HG03159 (cell line): ENCODE results near the gene MUC5B.
"Not testable (repeated sequence)": the region's sequence is repeated elsewhere in the genome, so short reads cannot be mapped to it uniquely, and the experiment has no call there.

Experiments
- ATAC-seq: cut with Tn5 transposase; IDR thresholded peaks from one replicate; pipeline ENCODE4 v1.9.1; 2021; ENCODE audit warnings: mild to moderate bottlenecking, moderate library complexity; ENCODE audit not compliant: unreplicated experiment

Gene MUC5B

DNA sequence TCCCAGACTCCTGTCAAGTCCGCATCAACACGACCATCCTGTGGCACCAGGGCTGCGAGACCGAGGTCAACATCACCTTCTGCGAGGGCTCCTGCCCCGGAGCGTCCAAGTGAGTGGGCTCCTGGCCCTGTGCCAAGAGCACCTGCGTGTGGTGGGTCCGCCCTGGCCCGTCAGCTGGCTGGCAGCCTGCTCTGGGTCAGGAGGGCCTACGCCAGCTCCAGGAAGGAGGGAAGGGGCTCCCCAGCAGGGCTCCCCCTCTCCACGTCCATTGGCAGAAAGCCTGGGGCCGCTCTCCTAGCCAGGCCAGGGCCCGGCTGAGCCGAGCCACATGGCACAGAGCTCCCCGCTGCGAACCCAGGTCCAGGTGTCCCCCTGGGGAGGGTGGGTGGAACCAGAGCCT lies 37.8 kb downstream of the MUC5B start:
- ATAC-seq: no peak

DNA sequence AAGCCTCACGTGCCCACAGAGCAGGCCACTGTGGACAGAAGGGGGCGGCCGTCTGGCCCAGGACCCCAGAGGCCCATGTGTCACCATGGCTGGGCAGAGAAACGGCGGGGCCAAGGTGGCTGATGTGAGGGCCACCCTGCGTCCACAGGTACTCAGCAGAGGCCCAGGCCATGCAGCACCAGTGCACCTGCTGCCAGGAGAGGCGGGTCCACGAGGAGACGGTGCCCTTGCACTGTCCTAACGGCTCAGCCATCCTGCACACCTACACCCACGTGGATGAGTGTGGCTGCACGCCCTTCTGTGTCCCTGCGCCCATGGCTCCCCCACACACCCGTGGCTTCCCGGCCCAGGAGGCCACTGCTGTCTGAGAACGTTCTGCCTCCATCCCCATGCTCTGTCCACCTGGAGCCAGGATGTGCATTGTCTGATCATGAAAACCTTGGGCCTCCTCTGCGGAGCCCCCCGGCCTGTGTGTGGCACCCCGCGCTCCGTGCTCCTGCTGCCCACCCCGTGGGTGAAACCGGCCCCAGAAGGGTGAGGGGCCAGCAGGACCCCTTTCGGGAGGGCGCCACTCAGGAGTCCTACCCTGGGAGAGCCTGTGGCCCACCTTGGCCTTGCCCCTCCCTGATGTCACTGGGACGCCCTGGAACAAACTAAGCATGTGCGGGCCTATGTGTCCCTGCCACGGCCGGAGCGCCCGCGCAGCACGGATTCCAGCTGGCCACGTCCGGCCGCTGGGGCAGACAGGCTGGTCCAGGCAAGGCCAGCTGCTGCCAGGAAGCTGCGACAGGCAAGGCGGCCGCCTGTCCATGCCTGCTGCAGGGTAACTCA lies 38.6 kb downstream of the MUC5B start:
- ATAC-seq: no peak

DNA sequence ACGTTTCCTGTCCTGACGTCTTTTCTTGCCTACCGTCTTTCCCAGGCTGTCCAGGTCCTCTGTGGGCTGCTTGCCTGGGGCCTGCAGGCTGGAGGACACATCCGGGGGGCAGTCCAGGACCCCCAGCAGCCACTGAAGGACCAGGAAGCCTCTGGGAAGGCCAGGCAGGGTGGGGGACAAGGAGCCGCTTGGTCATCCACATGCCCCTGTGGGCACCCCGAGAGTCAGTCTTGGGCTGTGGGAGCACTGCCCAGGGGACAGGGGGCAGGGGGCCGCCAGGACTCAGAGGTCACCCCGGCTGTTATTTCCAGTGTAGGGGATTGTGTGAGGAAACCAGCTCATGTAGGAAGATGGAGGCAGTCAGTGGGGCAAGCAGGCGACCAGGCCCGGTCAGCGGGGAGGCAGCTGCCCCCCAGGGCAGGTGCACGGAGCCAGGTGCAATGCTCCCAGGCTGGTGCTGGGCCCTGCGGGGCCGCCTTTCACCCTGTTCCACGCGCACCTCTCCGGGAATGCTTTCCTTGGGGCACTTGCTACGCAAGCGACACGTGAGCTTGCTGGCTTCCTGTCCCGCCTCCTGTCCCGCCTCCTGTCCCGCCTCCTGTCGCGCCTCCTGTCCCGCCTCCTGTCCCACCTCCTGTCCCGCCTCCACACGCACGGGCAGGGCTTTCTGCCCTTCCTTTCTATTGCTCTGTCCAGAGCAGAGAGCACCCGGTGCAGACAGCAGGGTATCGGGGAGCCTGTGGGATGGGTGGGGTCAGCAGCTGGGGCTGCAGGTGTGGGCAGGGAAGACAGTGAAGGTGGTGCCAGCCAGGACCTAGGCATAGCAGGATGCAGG lies 39.5 kb downstream of the MUC5B start:
- ATAC-seq: peak; percentile 80

DNA sequence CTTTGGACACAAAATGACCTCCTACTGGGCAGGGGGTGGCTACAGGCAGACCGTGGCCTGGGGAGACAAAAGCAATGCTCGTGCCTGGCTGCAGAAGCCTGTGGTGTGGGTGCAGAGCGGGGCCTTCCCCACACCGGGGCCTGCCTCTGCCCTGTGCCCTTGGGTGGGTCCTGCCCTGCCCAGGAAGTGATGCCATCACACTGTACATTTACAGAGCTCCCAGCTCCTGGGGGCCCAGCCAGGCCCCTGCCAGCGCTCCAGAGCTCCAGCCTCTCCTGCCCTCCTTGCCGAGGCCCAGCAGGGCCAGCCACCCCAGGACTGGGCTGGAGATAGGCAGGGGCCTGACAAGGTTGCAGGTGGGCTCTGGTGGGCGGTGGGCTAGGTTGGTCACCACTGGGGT lies 40.1 kb downstream of the MUC5B start:
- no peak for ATAC-seq

DNA sequence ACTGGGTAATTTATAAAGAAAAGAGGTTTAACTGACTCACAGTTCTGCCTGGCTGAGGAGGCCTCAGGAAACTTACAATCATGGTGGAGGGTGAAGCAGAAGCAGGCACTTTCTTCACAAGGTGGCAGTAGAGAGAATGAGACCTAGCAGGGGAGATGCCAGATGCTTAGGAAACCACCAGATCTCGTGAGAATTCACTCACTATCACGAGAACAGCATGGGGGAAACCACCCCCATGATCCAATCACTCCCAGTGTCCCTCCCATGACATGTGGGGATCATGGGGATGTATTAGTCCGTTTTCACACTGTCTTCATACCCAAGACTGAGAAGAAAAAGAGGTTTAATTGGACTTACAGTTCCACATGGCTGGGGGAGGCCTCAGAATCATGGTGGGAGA lies 41.6 kb downstream of the MUC5B start:
- ATAC-seq: not testable (repeated sequence)

DNA sequence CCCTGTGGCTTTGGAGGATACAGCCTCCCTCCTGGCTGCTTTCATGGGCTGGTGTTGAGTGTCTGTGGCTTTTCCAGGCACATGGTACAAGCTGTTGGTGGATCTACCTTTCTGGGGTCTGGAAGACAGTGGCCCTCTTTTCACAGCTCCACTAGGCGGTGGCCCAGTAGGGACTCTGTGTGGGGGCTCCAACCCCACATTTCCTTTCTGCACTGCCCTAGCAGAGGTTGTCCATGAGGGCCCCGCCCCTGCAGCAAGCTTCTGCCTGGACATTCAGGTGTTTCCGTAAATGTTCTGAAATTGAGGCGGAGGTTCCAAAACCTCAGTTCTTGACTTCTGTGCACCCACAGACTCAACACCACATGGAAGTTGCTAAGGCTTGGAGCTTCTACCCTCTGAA lies 42.6 kb downstream of the MUC5B start:
- ATAC-seq: not testable (repeated sequence)

DNA sequence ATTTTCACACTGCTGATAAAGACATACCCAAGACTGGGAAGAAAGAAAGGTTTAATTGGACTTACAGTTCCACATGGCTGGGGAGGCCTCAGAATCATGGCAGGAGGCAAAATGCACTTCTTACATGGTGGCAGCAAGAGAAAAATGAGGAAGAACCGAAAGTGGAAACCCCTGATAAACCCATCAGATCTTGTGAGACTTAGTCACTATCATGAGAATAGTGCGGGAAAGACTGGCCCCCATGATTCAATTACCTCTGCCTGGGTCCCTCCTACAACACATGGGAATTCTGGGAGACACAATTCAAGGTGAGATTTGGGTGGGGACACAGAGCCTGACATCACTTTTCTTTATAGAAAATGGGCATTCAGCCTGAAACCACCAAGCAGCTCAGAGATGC lies 44.1 kb downstream of the MUC5B start:
- ATAC-seq: not testable (repeated sequence)

DNA sequence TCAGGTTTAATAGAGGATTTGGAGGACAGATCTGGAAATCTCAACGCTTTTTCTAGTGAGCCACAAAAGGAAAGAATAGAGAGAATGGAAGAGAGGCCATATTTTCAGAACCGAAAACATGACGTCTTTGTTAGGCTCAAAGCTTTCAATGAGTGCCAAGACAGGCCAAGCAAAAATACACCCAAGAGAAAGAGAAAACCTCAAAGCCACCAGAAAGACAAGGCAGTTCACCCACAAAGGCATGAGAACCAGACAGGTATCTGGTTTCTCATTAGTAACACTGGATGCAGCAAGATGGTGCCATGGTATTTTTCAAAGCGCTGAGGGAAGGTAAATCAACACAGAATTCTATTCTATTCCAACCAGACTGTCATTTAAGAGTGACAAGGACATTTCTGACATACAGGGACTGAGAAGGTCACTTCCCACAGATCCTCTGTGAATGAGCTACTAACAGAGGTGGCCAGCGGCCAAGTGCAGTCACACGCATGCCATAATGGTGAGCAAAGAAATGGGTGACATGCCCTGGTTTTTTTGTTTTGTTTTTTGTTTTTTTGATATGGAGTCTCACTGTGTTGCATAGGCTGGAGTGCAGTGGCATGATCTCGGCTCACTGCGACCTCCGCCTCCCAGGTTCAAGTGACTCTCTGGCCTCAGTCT lies 44.7 kb downstream of the MUC5B start:
- ATAC-seq: no peak

DNA sequence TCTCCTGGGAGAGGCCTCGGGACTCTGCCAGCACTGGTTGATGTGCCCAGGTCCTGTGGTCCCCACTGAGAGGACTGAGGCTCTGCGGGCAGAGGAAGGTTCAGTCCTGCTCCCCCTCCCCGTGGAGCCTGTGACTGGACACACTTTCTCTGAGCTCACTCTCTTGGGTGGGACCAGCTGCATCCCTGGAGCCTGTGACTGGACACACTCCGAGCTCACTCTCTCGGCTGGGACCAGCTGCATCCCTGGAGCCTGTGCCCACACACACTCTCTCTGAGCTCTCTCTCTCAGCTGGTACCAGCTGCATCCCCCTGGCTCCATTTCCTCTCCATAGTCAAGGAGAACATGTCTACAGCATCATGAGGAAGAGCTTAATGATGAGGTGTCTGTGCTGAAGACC lies 47.1 kb downstream of the MUC5B start:
- no peak for ATAC-seq

DNA sequence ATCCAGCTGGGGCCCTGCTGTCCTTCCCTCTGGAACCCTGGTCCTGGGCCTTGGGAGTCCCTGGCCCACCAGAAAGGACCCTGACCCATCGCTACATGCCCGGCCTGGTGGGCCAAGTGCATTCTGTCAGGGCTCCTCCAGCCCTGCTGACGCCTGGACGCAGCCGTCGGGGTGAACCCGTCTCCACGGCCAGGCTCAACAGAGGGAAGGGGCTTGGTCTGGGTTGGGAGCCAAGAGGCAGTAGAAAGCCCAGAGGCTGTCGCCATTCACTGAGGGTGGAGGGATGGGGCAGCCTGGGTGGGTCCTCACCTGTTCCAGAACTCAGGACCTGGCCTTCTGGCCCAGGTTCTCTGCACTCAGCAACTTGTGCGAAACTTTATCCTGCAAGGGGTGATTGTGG lies 47.6 kb downstream of the MUC5B start:
- no peak for ATAC-seq

DNA sequence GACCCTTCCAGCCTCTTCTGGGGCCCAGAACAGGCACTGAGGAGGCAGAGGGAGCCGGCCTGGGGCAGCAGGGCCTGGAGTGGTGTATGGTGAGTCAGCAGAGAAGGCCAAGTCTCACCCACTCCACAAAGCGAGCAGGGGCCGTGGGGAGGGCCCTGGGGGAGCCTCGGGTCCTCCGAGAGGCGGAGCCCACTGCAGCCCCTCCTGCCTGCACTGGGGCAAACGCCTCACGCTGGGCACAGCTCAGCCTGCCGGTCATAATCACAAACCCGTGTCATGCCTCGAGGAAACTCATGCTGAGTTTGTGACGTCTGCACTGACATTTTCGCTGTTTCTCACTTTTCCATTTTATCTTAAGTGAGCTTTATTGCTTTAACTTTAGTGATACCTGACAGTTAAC lies 48.1 kb downstream of the MUC5B start:
- ATAC-seq: no peak

DNA sequence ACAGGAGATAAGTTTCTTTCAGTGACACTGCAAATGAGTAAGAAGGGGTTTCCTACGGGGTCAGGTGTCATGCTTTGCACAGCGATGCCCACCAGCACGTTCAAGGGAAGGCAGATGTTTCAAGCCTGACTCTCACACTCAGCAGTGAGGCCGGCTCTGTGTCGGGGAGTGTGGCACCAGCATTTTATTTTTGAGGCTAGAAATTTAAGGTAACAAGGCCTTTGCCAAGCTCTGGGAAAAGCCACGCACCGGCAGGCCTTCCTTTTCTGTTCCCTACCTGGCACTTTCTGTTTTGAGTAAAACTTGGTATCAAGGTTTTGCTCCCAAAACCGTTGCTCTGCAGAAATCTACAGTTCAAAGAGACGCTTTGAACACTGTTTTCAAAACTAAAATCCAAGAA lies 48.5 kb downstream of the MUC5B start:
- no peak for ATAC-seq

DNA sequence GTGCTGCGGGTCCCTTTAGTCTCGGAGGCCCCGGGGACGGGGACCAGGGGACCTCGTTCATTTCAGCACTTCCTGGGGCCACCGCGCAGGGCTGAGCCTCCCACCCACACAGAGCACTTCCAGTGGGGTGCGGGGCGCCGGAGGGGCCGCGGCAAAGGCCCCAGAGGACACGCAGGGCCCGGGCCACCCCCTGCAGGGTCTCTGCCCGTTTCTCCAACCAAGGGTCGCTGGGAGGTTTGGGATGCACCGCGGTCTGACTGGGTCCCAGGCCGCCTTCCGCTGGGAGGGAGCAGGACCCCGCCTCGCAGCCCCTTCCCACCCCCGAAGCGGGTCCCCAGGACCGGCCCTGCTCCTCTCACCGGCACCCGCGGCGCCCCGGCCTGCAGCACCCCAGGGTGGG lies 49.1 kb downstream of the MUC5B start:
- no peak for ATAC-seq

DNA sequence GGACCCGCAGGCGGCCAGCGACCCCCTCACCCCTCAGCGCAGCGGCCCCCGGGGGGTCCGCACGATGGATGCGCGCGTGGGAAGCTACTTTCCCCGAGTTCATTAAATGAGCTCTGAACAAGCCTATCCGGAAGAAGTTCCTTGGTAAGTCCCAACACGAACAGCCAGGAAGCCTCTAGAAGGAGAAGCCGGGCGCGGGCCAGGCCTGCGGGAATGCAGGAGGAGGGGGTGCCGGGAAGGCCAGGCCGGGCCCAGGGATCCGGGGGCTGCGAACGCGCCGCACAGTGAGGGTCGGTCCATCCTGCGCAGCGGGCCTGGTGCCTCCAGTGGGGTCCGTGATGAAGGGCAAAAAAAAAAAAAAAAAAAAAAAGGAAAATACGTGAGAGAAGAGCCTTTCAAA lies 49.7 kb downstream of the MUC5B start:
- ATAC-seq: no peak

DNA sequence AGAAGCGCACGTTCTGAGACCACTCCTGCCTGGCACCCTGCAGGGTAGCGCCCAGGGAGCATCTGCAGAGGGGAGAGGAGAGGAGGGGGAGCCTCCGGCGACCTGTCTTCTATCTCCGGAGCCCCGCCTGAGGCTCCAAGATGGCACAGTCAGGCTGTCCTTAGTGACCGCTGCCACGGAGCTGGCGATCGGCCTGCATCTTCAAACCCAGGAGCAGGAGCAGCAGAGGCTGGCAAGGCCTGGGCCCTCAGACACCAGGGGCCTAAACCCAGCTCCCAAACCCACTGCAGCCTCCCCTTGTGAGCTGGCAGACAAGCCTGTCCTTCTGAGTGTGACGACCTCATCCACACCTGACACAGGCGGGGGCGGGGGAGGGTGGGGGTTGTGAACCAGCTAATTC lies 51.6 kb downstream of the MUC5B start:
- no peak for ATAC-seq

DNA sequence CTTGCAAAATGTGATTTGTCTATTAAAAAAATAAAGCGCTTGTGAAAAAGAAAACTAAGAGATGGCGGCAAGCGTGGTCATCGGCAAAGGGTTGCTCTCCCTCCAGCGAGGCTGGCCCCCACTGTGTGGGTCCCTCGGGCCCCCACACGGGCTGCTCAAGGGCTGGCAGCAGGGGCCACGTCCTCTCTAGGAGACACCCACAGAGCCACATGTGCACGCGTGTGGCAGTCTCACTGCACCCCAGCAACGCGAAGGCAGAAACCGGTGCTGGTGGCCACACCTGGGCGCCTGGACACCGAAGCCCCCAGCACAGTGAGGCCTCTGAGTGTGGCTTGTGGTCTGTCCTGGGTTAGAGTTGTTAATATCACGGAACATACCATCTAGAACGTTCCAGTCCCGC lies 52.2 kb downstream of the MUC5B start:
- ATAC-seq: no peak

DNA sequence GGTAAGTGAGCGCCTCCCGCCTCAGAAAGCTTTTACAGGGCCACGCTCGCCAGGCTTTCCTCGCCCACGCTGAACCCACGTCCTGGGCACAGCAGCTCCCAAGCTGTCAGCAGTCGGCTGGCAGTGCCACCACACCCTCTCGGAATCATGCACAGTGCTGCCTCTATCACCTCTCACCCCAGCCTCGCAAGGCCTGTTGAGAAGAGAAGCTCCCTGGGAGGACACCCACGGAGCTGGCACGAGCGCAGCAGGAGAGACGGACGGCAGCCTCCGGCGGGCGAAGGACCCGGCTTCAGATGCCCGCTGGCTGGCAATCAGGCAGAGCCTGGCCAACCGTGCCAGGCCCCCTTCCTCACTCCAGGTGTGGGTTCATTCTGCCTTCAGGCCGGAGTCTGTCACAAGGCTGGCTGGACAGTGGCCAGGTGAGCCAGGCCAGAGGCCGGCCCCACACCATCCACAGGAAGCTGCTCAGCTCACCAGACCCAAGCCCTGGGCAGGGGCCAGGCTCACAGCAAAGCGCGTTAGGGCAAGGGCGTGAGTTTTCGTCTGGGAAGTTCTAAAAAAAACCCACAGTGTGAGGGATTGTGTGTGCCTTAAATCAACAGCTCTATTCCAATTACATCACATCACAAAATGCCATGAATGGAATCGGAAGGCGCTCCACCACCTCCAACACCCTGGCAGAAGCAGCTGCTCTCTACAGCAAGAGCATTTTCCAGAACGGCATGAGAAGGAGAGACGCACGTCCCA lies 53.4 kb downstream of the MUC5B start:
- no peak for ATAC-seq

DNA sequence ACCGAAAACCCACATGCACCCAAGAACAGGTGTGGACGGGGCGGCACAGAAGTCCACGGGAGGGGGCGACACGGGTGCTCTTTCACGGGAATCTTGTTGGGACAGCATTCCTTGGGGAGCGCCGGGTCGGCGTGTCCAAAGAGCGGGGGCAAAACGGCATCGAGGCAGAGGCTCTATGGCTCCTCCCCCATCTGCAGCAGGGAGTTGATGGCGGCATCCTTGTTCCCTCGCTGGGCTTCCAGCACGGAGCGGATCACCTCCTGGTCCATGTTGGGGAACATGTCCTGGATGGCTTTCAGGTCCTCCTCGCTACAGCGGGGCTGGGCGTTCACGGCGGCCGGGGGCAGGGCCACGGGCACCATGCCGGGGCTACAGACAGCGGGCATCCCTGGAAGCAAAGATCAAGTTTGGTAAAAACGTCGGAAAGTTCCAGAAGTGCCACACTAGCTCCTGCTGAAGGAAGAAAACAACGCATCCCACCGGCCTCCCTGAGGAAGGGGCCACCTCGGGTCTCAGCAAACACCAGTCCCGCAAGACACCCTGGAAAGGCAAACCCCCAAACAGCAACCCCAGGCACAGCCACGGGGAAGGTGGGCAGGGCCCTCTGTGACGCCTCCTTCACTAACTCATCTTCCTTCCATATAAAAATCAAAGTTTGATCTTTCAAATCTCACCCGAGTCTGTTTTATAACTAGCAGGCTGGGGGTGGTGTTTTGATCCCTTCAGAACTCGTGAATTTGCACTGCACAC lies 54.2 kb downstream of the MUC5B start:
- ATAC-seq: no peak

DNA sequence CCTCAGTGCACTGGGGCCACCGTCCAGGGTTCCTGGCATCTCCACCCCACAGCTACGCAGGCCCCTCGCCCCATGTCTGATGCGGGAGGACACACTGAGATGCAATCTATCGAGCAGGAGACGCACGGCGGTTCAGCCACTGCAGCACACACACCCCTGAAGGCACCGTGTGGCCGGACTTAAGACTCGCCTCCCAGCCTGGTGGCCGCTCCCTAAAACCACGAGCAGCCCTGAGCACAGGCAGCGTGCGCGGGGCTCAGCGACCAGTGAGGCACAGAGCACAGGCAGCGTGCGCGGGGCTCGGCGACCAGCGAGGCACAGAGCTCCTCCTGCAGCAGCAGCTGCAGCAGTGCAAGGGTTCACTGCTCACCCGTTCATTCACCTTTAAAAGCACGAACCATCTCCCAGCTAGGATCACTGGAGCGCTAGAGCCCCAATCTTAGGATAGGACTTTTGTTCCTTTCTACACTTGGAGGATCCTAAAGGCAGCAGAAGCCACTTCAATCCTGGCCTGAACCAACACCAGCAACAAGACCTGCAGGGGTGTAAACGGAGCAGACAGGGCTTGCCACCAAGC lies 55.2 kb downstream of the MUC5B start:
- no peak for ATAC-seq
